ENCODE data around the gene FMNL3.

FMNL3 gene

GRCh38 chr12:49661746-49662145 lies 45.5 kb downstream of the FMNL3 start:
- POLR2A ChIA-PET, result no interaction called here
- CTCF ChIA-PET, result interaction anchor here (2.1 to 7.5 kb wide), 4 partner anchors 14 to 46 kb away, joined by 9 to 71 read pairs (median 18); partner anchors contain the start of gene FMNL3
- H3K4me3 ChIP-seq (ENCODE audit: low read depth, low read length), result no peak overlapping the region
- DNase-seq (ENCODE audit: low read depth, low spot score), result no peak
- no peak for TF ChIP-seq CTCF (IDR thresholded peaks at IDR 0.05; ENCODE audit: insufficient read depth, low read length, missing control alignments)

- no peak overlapping the region for H3K4me3 ChIP-seq (ENCODE audit: low read depth, low read length)
- DNase-seq (ENCODE audit: low read depth, low spot score), result no peak
- ChIA-PET POLR2A (no interaction called here), CTCF (interaction anchor here (1.2 to 7.5 kb wide), 3 partner anchors 12 to 46 kb away, joined by 5 to 71 read pairs (median 15); partner anchors contain the start of gene FMNL3)
- TF ChIP-seq CTCF (IDR thresholded peaks at IDR 0.05; ENCODE audit: insufficient read depth, low read length, missing control alignments), result no peak
Observed at GRCh38 chr12:49661191-49661590, 46.0 kb downstream of the FMNL3 start.

- POLR2A ChIA-PET, result no interaction called here
- no peak for TF ChIP-seq CTCF (IDR thresholded peaks at IDR 0.05; ENCODE audit: insufficient read depth, low read length, missing control alignments)
- DNase-seq (ENCODE audit: low read depth, low spot score), result no peak
- no peak overlapping the region for H3K4me3 ChIP-seq (ENCODE audit: low read depth, low read length)
- CTCF ChIA-PET, result interaction anchor here (0.9 to 7.5 kb wide), 5 partner anchors 11 to 48 kb away, joined by 3 to 71 read pairs (median 5); partner anchors contain the start of gene FMNL3
Observed at GRCh38 chr12:49659753-49660152, 47.5 kb downstream of the FMNL3 start.

- POLR2A ChIA-PET, result no interaction called here
- CTCF ChIA-PET, result interaction anchor here (0.9 to 22.5 kb wide), 5 partner anchors 14 to 45 kb away, joined by 3 to 300 read pairs (median 4); no protein-coding TSS in a partner anchor
- no peak overlapping the region for H3K4me3 ChIP-seq (ENCODE audit: low read depth, low read length)
- no peak for TF ChIP-seq CTCF (IDR thresholded peaks at IDR 0.05; ENCODE audit: insufficient read depth, low read length, missing control alignments)
- no peak for DNase-seq (ENCODE audit: low read depth, low spot score)
Observed at GRCh38 chr12:49658276-49658675, 48.9 kb downstream of the FMNL3 start.

GRCh38 chr12:49655595-49656236 lies 51.5 kb downstream of the FMNL3 start:
- DNase-seq (ENCODE audit: low read depth, low spot score), result no peak
- ChIA-PET POLR2A (interaction anchor here (1.2 kb wide), 1 partner anchor 43 kb away, joined by 3 read pairs; no protein-coding TSS in a partner anchor), CTCF (interaction anchor here (0.8 to 23.1 kb wide), 9 partner anchors 8 to 85 kb away, joined by 3 to 766 read pairs (median 4); partner anchors contain the start of genes FMNL3 and TMBIM6)
- TF ChIP-seq CTCF (IDR thresholded peaks at IDR 0.05; ENCODE audit: insufficient read depth, low read length, missing control alignments), result no peak
- no peak overlapping the region for H3K4me3 ChIP-seq (ENCODE audit: low read depth, low read length)

- ChIA-PET POLR2A (interaction anchor here (0.6 kb wide), 1 partner anchor 8 kb away, joined by 3 read pairs; no protein-coding TSS in a partner anchor), CTCF (interaction anchor here (1.0 to 23.1 kb wide), 8 partner anchors 9 to 86 kb away, joined by 3 to 766 read pairs (median 13); partner anchors contain the start of genes FMNL3, PRPF40B and TMBIM6)
- DNase-seq (ENCODE audit: low read depth, low spot score), result no peak
- no peak for TF ChIP-seq CTCF (IDR thresholded peaks at IDR 0.05; ENCODE audit: insufficient read depth, low read length, missing control alignments)
- no peak overlapping the region for H3K4me3 ChIP-seq (ENCODE audit: low read depth, low read length)
Observed at GRCh38 chr12:49654715-49655114, 52.5 kb downstream of the FMNL3 start.
